CD4-positive, alpha-beta T cell treated with Interleukin-6 for 4 hours (primary cell): ENCODE results near the gene PLAC9.
A peak's percentile ranks its signal among the peaks of the same experiment; 100 is the strongest.
"Not testable (repeated sequence)": the region's sequence is repeated elsewhere in the genome, so short reads cannot be mapped to it uniquely, and the experiment has no call there.

Experiments
- DNase-seq: peaks from one replicate; pipeline ENCODE4 v3.0.0-alpha.2; 2020; ENCODE audit warnings: mixed read lengths

The PLAC9 gene

DNA sequence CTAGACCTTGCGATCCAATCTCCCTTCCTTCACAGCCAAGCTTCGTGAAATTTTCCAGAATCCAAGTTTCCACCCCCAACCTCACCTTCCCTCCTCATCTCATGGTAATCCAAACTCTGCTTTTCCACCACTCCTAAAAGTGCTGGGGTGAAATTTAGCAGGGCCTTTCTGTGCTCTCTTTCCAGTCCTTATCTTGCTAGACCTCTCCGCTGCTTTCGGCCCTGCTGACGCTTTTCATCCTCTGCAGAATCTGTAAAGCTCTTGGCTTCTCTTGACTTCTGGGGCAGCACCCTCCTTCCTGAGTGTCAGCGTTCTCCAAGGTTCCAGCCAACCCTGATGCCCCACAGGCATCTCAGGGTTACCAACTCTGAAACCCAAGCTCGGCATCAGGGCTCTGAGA, 7.7 kb downstream of the PLAC9 start:
- no peak for DNase-seq

DNA sequence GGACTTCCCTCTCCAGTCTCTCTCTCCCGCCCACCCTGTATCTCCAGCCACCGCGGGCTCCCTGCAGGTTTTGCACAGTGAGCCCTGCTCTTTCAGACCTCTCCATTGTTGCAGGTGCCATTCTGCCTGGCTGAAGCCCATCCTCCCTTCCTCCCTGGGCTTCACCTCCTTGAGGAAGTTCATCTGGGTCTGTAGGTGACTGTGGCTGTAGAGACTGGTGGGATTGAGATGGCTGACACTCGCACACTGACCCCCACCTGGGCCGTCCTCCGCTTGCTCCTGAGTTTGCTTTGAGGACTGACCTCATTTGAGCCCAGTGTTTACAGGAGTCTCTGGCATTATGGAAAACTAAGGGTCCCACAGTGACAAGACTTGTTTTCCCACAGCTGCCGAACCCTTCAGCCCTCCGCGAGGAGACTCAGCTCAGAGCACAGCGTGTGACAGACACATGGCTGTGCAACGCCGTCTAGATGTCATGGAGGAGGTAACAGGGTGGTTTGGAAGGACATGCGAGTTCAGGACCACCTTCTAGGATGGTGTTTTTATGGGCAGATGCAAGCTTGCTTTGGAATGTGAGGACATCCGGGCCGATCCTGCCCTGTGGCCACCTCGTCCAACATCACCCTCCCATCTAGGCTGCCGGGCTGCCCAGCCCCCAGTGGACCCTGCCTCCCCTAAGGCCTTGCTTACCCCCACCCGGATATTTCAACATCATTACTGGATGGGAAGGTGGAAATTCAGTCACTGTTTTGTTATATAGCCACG, 9.3 kb downstream of the PLAC9 start:
- DNase-seq: no peak

DNA sequence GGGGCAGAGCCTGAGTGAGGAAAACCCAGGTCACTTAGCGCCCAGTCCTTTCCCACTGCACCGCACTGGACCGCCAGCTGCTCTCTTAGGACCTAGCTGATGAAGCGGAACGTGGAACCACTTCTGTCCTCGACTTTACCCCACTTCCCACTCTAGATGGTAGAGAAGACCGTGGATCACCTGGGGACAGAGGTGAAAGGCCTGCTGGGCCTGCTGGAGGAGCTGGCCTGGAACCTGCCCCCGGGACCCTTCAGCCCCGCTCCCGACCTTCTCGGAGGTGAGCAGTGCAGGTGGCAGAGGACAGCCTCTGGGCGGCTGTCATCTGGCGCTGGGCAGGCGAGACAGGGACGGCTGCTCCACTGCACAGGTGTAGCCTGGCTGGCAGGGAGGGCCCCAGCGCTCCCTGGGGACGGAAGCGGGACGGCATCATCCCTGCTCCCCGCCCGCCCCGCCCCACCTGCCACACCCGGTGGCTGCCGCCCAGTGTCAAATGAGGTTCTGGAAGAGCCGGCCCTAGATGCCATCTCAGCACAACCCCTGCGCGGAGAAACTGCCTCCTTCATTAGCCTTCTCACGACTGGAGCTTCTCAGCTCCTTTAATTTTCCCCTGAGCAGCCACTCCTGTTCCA, 11.7 kb downstream of the PLAC9 start:
- peak; percentile 54 for DNase-seq

DNA sequence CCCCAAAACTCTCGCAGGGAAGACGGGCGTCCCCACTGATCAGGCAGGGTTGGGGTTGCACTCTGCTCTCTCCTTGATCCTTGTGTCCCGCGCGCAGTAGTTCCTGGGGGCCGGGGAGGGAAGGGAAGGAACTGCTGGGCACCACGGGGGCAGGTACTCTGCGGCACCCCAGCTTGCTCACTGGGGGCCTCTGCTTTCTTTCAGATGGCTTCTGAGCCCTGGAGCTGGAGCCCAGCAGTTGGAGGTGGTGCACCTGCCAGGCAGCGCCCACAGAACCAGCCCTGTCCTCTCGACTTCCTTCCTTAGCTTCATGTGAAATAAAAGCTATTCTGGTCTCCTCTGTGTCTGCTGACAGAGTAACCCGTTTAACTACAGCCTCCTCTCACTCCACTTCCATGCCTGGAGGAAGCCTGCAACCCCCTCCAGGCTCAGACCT, 12.2 kb downstream of the PLAC9 start:
- peak; percentile 45 for DNase-seq

DNA sequence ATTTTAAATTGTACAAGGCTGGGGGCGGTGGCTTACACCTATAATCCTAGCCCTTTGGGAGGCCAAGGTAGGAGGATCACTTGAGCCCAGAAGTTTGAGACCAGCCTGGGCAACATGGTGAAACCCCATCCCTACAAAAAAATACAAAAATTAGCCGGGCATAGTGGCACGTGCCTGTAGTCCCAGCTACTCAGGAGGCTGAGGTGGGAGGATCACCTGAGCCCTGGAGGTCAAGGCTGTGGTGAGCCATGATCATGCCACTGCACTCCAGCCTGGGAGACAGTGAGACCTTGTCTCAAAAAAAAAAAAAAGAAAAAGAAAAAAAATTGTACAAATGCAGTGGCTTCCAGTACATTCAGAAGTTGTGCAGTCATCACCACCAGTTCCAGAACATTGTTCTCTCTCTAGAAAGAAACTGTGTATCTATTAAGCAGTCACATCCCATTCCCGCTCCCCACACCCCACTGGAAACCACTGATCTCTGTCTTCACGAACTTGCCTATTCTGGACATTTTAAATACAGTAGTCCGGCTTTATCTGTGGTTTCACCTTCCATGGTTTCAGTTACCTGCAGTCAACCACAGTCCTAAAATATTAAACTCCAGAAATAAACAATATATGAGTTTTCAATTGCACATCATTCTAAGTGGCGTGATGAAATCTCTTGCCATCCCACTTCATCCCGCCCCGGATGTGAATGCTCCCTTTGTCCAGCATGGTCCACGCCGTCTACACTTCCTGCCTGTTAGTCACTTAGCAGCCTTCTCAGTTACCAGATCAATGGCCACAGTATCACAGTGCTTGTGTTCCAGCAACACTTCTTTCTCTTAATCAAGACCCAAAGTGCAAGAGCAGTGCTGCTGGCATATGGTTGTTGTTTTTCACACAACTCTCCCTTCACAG, 13.1 kb downstream of the PLAC9 start:
- DNase-seq: not testable (repeated sequence)

DNA sequence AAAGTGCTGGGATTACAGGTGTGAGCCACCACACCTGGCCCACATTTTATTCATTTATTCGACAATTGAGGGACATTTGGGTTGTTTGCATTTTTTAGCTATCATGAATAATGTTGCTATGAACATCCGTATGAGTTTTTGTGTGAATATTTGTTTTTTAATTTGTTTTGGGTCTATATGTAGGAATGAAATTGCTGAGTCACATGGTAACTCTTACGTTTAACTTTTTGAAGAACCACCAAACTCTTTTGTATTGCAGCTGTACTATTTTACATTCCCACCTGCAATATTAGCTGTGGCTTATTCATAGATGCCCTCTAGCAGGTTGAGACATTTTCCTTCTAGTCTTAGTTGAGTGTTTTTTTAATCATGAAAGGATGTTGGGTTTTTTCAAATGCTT, 14.4 kb downstream of the PLAC9 start:
- DNase-seq: no peak

DNA sequence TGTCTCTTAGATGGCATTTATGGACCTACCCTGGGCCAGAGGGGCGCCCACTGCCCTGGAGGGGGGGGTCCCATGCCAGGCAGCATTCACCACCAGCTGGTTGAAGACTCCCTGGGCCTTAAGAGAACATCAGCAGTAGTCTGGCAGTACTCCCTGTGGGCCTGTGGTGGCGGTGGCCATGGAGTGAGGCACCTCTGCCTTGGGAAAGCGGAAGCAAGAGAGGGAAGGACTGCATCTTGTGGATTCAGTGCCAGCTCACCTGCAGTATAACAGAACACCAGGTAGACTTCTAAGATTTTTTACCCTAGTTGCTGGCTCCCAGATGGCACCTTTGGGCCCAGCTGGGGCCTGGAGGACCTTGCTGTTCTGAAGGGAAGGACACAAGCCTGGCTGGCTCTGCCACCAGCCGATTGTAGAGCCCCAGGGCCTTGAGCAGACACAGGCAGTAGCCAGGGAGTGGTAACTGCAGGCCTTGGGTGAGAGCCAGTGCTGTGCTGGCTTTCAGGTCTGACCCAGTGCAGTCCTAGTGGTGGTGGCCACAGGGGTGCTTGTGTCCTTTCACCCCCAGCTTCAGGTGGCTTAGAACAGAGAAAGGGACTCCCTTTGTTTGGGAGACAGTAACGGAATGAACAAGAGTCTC, 15.8 kb downstream of the PLAC9 start:
- DNase-seq: no peak

DNA sequence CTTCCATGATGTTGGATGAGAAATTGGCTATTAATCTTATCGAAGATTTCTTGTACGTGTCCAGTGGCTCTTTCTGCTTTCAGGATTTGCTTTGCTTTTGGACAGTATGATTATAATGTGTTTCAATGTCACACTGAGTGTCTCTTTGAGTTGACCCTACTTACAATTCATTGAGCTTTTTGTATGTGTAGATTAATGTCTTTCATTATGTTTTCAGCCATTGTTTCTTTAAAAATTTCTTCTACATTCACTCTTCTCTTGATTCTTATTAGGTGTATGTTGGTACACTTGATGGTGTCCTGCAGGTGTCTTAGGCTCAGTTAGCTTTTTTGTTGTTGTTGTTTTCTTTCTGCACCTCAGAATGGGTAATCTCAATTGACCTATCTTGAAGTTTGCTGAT, 16.6 kb downstream of the PLAC9 start:
- DNase-seq: no peak

DNA sequence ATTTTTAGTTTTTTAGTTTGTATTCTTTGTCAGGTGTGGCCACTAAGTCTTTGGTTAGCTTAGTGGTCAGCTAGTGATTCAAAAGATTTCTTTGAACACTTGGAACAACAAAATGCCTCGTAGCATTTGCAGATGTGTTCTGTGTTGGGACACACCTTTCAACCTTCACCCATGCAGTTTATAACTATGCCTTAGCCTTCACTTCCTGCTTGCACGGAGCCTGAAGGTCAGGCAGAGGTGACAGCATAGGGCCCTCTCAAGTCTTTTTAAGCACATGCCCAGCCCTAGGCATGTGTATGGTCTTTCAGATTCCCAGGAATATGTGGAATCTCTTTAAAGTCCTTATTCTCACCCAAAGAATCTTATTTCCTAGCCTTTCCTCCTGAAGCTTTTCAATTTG, 17.6 kb downstream of the PLAC9 start:
- DNase-seq: no peak

DNA sequence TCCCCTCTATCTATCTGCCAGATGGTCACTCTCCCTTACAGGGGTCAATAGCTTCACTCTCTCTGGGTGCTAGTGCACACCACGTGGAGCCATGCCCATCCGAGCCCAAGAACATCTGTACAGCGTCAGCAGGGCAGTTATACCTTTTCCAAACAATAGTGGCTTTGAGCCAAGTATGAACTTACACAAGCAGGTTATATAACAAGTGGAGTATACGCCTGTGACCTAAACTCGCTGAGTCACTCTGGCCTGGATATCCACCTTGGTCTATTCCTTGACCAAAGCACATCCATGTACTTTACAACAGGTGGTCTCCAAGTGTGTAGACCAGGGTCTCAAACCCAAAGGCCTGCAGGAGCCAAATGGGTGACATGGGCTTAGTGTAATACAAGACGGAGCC, 20.3 kb downstream of the PLAC9 start:
- DNase-seq: no peak

DNA sequence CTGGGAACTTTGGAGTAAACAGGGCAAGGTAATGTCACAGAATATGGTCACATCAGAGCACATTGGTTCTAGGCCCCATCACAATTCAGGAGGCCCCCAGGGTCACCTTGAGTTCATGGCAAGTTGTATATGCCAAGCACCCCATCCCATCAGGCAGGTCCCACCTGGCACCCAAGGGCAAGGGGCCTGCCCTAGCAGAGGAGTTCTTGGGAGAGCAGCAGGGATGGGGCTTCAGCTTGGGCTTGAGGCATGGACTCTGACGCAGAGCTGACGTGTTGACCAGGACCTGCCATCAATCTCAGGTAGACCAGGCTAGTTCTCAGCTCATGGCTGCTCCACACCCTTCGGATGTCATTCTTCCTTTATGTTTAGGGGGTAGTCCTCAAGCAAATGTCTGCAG, 20.9 kb downstream of the PLAC9 start:
- no peak for DNase-seq

DNA sequence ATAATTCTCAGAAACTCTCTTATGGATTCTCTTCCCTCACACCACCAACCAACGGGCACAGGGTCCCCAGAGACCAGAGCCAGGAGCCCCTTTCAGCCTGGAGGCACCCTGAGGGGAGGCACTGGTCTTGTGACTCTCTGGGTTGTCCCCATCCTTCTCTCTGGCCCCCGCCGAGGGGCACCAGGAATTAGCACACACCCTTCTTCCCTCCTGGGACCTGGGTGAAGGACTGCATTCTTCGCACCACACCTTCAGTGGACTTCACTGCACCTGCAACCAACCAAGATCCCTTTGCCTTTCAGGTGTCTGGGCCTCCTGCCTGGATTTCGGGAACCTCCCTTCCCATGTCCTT, 22.1 kb downstream of the PLAC9 start:
- no peak for DNase-seq

DNA sequence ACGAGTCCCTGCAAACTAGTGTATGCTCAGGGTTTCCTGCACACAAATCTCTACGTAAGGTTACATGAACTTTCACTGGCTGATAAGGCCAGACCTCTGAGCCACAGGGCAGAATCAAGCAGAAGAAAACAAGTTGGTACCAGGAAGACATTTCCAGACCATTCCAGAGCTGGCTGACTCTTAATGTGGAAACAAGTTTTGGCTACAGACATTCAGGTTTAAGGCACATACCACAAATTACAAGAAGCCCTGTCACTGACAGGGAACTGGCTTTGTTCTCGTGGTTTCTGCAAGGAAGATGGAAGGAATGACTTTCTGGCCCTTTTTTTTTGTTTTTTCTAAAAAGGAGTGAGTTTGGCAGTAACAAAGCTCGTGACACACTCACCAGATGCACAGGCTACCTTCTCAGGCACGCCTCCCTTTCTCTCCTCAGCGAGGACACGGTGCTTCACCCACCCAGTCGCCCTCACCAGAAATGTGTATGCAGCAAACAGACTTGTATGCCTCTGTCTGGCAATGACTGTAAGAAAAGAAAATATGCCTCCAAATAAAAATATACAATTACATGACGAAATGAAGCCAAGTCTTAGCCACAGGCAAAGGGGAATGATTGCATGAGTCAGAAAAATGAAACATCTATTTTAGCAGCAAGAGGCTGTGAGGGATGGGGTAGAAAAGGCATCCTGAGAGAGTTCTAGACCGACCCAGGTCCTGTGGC, 22.6 kb downstream of the PLAC9 start:
- DNase-seq: no peak

DNA sequence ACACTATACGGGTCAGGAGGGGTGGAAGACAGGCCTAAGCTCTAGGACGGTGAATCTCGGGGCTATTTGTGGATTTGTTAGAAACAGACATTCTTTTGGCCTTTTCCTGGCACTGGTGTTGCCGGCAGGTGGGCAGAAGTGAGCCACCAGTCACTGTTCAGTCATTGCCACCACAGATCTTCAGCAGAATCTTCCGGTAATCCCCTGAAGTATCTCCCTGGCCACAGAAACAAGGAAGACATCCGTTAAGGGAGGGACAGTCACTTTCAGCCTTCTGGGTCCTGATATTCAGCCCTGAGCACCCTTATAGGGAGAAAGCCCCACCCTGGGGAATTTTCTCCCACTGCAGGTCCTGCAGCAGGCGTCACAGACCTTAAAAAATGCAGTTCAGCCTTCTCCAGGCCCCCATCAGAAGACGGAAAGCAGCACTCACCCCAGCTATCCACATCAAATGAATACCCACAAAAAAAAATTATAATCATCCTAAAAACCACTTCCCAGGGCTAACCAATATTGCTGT, 23.2 kb downstream of the PLAC9 start:
- DNase-seq: no peak

DNA sequence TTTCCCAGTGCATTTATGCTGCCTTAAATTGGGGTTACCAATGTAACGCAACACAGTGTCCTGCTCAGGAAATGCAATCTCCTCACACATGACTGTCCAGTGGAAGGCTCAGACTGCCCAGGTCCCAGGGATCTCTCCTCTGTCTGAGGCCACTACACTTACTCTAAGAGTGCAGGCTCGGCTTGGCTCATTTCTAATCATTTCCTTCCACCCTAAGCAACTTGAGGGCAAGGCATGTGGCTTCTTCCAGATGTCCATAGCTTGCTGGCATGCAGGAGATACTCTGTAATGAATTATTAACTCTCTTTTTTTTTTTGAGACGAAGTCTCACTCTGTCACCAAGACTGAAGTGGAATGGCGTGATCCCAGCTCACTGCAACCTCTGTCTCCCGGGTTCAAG, 23.7 kb downstream of the PLAC9 start:
- no peak for DNase-seq

DNA sequence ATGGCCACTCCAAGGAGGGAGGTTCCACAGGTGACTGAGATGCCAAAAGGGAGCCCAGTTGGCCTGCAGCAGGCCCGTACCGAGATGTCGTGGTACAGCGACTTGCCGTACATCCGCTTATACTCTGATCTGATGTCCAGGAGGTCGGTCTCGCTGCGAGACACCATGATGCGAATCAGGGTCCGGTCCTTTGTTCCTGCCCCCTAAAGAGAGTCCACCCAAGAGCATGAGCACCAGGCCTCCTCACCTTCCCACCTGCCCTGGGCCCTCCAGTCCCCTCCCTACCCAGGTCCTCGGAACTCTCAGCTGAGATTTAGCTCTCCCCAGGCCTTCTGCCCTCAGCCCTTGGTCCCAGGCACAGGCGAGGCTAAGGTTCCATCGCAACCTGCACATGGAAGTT, 25.0 kb downstream of the PLAC9 start:
- DNase-seq: no peak

DNA sequence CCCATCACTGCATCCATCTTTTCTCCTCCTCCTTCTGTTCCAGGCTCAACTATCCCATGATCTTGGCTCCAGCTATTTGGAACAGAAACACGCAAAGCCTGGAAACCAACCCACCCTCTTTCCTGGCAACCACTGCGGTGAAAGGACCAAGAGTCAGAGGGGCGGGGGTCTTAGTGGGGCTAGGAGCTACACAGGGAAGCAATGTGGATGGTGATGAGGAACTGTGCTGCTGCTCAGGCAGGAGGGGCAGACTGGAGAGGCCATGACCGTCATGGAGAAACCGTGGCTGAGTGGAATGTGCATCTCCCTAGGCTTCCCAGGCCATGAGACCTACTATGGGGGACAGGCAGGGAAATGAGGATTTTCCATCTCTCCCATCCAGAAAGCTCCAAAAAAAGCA, 25.6 kb downstream of the PLAC9 start:
- DNase-seq: no peak

DNA sequence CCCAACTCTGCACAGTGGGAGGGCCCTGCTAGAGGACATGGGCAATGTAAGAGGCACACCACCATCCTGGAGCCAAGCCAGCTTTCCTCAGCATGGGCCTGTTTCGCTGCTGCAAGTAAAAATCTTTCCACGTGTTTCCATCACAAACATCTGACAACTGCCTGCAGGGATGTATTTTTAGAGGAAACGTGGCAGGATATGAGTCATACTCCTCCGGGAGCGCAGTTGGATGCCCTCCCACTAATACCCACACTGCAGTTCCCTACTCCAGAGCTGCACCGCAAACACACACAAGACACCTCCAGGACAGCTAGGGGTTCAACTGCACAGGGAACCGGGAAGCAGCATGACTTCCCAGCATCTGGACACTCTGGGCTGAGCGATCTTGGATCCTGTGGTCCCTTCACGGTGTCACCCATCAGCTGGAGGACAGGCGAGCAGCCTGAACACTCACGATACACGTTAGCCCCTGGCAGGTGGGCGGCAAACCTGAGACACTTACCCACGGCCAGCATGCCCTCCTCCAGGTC, 26.1 kb downstream of the PLAC9 start:
- no peak for DNase-seq

DNA sequence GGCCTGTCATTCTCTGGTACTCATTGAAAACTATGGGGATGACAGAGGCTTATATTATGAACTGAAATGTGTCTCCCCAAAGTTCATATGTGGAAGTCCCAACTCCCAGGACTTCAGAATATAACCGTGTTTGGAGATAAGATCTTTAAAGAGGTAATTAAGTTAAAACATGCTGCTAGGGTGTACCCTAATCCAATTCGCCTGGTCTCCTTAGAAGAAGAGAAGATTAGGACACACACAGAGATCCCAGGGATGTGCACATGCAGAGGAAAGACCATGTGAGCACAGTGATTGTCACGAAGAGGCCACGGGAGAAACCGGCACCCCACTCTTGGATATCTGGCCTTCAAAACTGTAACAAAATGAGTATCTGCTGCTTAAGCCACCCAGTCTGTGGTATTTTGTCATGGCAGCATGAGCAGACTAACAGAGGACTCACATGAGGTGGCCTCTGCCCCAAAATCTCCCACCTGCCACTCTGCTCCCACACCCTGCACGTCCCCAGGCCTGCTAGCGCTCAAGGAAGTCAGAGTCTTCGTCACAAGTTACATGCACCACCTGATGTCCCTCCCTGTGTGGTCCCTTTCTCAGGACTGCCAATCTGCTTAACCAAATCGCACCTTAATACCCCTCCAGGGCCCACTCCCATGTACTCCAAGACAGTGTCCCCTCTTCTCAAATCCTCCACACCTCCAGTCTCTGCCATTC, 26.8 kb downstream of the PLAC9 start:
- DNase-seq: no peak

DNA sequence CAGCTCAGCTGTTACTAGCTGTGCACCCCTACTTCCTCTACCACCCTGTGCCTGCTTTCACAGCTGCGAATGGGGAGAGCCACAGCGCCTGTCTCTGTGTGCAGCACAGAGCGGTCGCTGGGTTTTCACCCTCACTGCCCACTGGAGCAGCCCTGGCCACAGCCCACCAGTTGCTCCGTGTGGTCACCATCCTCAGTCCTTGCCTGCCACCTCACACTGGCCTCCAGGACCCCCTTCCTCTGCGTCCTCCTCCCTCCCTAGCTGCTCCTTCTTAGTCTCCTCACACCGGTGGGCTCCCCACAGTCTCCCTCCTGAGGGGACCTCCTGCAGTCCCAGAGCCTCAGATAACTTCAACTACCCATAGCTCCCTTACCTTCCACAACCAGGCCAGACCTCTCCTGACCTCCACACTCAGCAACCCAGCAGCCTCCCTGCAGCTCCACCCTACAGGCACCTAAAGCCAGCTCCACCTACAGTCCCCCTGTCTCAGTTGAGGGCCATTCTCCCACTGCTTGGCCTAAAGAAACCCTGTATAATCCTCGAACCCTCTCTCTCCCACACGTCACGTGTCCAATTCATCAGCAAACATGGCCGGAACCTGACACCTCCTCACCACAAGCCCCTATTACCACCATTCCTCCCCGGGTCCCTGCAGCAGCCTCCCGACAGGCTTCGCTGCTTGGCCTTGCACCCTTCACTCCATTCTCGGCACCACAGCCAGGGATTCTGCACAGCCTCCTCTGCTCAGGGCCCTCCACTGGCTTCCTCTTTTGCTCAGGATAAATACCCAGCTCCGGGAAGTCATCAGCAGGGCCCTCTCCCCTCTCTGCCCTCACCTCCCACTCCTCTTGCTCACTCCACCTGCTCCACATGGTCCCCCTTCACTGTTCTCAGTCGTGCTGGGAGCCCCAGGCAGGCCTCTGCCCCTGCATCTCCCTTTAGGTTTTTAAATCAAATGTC, 28.1 kb downstream of the PLAC9 start:
- no peak for DNase-seq
